DOHH2 (cell line): ENCODE measurements around the gene ACLY.

Source experiments
- H3F3A ChIP-seq: fragments of 200-600 bp; sonication (generic), shearing (Covaris generic); 2 replicates; pipeline ENCODE4 v1.6.0; 2016; ENCODE audit warnings: antibody characterized with exemption, mild to moderate bottlenecking; ENCODE audit not compliant: control insufficient read depth, insufficient read depth
- H3K27ac ChIP-seq: fragments of 200-600 bp; sonication (generic); 2 replicates; pipeline ENCODE4 v1.5.1; 2014; ENCODE audit warnings: low read depth, mild to moderate bottlenecking, low read length, moderate library complexity
- H3K27me3 ChIP-seq: fragments of 200-600 bp; sonication (generic); 2 replicates; pipeline ENCODE4 v1.6.1; 2014; ENCODE audit warnings: mild to moderate bottlenecking, low read length, mixed read lengths; ENCODE audit not compliant: control insufficient read depth
- H3K36me3 ChIP-seq: fragments of 200-600 bp; sonication (generic); 2 replicates; pipeline ENCODE4 v1.6.1; 2014; ENCODE audit warnings: mild to moderate bottlenecking, low read length, moderate library complexity, mixed read lengths; ENCODE audit not compliant: control insufficient read depth
- H3K4me1 ChIP-seq: fragments of 200-600 bp; sonication (generic); 2 replicates; pipeline ENCODE4 v1.6.1; 2014; ENCODE audit warnings: mild to moderate bottlenecking, low read length, mixed read lengths; ENCODE audit not compliant: control insufficient read depth
- H3K4me2 ChIP-seq: fragments of 200-600 bp; sonication (generic); 2 replicates; pipeline ENCODE4 v1.6.0; 2014; ENCODE audit warnings: mild to moderate bottlenecking, low read length, moderate library complexity
- H3K4me3 ChIP-seq: fragments of 200-600 bp; sonication (generic); 2 replicates; pipeline ENCODE4 v1.5.1; 2014; ENCODE audit warnings: mild to moderate bottlenecking, low read length, mixed read lengths
- H3K79me2 ChIP-seq: fragments of 200-600 bp; sonication (generic); 2 replicates; pipeline ENCODE4 v1.6.1; 2014; ENCODE audit warnings: mild to moderate bottlenecking, low read length, mixed read lengths; ENCODE audit not compliant: control insufficient read depth
- H3K9me2 ChIP-seq: fragments of 200-600 bp; sonication (generic); replicated peaks from 2 replicates; pipeline ENCODE4 v1.6.1; 2014; ENCODE audit warnings: mild to moderate bottlenecking, low read length, mixed read lengths; ENCODE audit not compliant: control insufficient read depth
- H3K9me3 ChIP-seq: fragments of 200-600 bp; sonication (generic); 2 replicates; pipeline ENCODE4 v1.6.1; 2014; ENCODE audit warnings: antibody characterized with exemption, low read length, mixed read lengths; ENCODE audit not compliant: control insufficient read depth, insufficient read depth
- H4K20me1 ChIP-seq: fragments of 200-600 bp; sonication (generic); 2 replicates; pipeline ENCODE4 v1.6.0; 2014; ENCODE audit warnings: low read depth, mild to moderate bottlenecking, antibody characterized with exemption, low read length, moderate library complexity; ENCODE audit not compliant: control insufficient read depth, insufficient read depth
- EZH2phosphoT487 ChIP-seq: fragments of 200-600 bp; sonication (generic); IDR thresholded peaks from 2 replicates; pipeline ENCODE4 v1.6.1; 2017; ENCODE audit warnings: borderline replicate concordance, mild to moderate bottlenecking, antibody characterized with exemption, low read length, moderate library complexity, mixed read lengths
- TF ChIP-seq, protein P1 (sequence below): fragments of 200-600 bp; sonication (generic); IDR thresholded peaks from one replicate; pipeline ENCODE4 v1.5.1; 2014; ENCODE audit warnings: antibody characterized with exemption, mild to moderate bottlenecking, low read depth, low read length; ENCODE audit not compliant: poor library complexity, severe bottlenecking

Gene ACLY

DNA sequence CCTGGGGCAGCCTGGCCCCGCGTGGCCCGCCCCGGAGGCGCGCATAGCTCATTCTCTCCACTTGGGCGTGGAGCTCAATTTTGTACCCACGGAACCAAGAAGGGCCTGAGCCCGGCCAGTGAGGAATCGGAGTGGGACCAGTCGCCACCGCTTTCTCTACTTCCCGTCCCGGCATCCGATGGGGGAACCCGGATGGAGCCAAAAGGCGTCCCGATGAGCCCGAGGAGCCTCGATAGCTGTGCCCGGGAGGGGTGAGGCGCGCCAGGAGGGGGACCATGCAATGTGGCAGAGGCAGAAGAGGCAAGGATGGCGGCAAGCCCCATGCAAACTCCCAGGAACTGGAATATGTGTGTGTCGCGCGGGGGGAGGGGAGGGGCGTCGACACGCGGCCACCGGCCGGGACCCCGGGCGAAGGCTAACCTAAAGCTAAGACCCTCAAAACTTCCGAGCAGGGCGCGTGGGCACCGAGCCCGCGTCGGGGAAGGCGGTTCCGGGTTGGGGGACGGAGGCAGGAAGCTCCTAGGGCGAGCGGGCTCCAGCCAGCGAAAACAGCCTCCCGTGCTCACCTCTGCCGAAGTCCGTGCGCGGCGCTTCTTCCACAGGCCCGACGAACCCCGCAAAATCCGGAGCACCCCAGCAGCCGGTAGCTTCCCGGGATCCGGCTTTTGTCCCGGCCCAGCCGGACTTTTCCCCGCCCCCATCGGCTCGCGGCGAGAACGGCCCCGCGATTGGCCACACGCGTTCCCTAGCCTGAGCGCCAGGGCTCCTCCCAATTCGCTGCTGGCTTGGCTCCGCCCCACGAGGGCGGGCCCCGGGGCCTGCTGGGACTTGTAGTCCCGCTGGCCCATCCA lies at the start of gene ACLY:
ACLY (minus strand) TSS at position 638 of the 851 bp plus-strand sequence. CDS start 5,078 bp downstream, outside the sequence.
- Histone ChIP-seq H3K9me3 (no peaks in the 10 kb centered on the region), H3K4me2 (peak within 1 kb of the TSS; percentile 89), H3K27me3 (no peaks in the 10 kb centered on the region), H4K20me1 (peaks cover 35% of the 10 kb centered on the region), H3K79me2 (peaks cover 61% of the 10 kb centered on the region), H3K4me1 (peaks cover 57% of the 10 kb centered on the region), H3K36me3 (peaks cover 52% of the 10 kb centered on the region), H3K4me3 (peak within 1 kb of the TSS; percentile 86), H3F3A (peaks cover 14% of the 10 kb centered on the region), H3K27ac (peak within 1 kb of the TSS; percentile 78), H3K9me2 (no peaks in the 10 kb centered on the region)
- no peak for TF ChIP-seq EZH2phosphoT487
- TF ChIP-seq, protein P1, sequence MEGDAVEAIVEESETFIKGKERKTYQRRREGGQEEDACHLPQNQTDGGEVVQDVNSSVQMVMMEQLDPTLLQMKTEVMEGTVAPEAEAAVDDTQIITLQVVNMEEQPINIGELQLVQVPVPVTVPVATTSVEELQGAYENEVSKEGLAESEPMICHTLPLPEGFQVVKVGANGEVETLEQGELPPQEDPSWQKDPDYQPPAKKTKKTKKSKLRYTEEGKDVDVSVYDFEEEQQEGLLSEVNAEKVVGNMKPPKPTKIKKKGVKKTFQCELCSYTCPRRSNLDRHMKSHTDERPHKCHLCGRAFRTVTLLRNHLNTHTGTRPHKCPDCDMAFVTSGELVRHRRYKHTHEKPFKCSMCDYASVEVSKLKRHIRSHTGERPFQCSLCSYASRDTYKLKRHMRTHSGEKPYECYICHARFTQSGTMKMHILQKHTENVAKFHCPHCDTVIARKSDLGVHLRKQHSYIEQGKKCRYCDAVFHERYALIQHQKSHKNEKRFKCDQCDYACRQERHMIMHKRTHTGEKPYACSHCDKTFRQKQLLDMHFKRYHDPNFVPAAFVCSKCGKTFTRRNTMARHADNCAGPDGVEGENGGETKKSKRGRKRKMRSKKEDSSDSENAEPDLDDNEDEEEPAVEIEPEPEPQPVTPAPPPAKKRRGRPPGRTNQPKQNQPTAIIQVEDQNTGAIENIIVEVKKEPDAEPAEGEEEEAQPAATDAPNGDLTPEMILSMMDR: no peak

DNA sequence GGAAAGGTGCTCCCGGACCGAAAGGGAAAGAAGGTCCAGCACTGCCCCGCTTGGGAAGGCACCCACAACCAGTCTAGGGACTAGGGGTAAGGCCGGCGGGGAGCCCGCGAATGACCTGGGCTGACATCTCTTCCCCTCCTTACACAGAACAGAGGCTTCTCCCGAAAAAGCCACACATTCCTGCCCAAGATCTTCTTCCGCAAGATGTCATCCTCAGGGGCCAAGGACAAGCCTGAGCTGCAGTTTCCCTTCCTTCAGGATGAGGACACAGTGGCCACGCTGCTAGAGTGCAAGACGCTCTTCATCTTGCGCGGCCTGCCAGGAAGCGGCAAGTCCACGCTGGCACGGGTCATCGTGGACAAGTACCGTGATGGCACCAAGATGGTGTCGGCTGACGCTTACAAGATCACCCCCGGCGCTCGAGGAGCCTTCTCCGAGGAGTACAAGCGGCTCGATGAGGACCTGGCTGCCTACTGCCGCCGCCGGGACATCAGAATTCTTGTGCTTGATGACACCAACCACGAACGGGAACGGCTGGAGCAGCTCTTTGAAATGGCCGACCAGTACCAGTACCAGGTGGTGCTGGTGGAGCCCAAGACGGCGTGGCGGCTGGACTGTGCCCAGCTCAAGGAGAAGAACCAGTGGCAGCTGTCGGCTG lies 49.3 kb upstream of the ACLY start:
- peak overlapping the region; percentile 59; the same call in 1 of the 2 replicates for H3K27ac ChIP-seq
- peak overlapping the region; percentile 89 for H3K4me3 ChIP-seq

DNA sequence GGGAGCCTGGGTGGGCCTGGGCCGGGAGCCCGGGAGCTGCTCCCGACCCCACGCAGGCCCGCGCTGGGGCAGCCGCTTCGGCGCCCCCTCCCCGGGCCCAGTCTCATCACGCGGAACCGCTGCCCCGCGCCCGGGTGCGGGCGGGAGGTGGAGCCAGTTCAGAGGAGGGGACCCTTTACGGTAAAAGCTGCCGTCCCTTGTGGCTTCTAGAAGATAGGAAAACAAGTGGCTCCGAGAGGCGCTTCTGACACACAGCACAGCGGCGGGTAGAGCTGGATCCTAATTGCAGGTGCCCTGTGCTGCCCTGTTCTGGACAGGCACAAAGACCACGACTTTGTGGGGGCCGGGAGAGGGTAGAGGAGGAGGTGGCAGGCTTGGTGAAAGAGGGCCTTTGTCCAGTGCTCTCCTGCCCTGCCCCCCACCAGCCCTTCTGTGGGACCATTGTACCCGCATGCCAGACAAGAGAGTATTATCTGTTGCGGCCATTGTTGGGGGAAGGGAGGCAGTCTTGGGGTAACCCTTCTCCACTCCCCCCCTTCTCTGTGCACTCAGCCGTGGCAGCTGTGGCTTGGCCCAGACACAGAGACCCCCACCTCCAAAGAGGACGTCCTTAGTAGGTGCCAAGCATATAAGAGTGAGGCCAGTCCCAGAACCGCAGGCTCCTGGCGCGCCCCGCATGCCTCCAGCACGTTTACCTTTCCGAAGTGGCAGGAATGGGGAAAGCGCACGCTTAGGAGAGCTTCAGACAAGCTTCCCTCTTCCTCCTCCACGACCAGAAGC lies 48.6 kb upstream of the ACLY start:
- peaks cover 40% of the 10 kb centered on the region for H3K36me3 ChIP-seq
- peak overlapping the region; percentile 59 for H3K27ac ChIP-seq

More for the DNA sequence above, 49.3 kb upstream of the ACLY start:
- TF ChIP-seq, protein P1: no peak
- no peak for TF ChIP-seq EZH2phosphoT487
- Histone ChIP-seq H3K9me2 (no peaks in the 10 kb centered on the region), H3K9me3 (no peaks in the 10 kb centered on the region), H3K4me2 (peak overlapping the region; percentile 73), H3F3A (peaks cover 18% of the 10 kb centered on the region), H3K4me1 (peaks cover 36% of the 10 kb centered on the region), H3K36me3 (peaks cover 47% of the 10 kb centered on the region), H3K27me3 (no peaks in the 10 kb centered on the region), H3K79me2 (peaks cover 60% of the 10 kb centered on the region), H4K20me1 (0 out of 2 replicates have a peak, but pooled peaks cover 8% of the 10 kb centered on the region)

More for the DNA sequence above, 48.6 kb upstream of the ACLY start:
- no peaks in the 10 kb centered on the region for H3K9me3 ChIP-seq
- peak overlapping the region; percentile 89 for H3K4me3 ChIP-seq
- peaks cover 54% of the 10 kb centered on the region for H3K79me2 ChIP-seq
- no peaks in the 10 kb centered on the region for H3K27me3 ChIP-seq
- peak overlapping the region; percentile 73 for H3K4me2 ChIP-seq
- peaks cover 18% of the 10 kb centered on the region for H3F3A ChIP-seq
- peaks cover 38% of the 10 kb centered on the region for H3K4me1 ChIP-seq
- TF ChIP-seq, protein P1: no peak
- no peak for TF ChIP-seq EZH2phosphoT487
- 0 out of 2 replicates have a peak, but pooled peaks cover 8% of the 10 kb centered on the region for H4K20me1 ChIP-seq
- no peaks in the 10 kb centered on the region for H3K9me2 ChIP-seq
